SK-N-SH (cell line): ENCODE results near the gene XRCC6.
"Not testable (repeated sequence)": the region's sequence is repeated elsewhere in the genome, so short reads cannot be mapped to it uniquely, and the experiment has no call there.

Source experiments
- ELF1 ChIP-seq: IDR thresholded peaks from 2 replicates; pipeline ENCODE4 v1.4.0; 2012
- POLR2AphosphoS5 ChIP-seq: IDR thresholded peaks from 2 replicates; pipeline ENCODE4 v1.6.1; 2012; ENCODE audit warnings: low read depth, low read length
- TF ChIP-seq, protein P1 (sequence below): fragments of 200-600 bp; sonication (generic); IDR thresholded peaks from 2 replicates; pipeline ENCODE4 v1.6.1; 2017; ENCODE audit warnings: antibody characterized with exemption, mild to moderate bottlenecking, moderate library complexity
- TF ChIP-seq, protein P2 (sequence below): IDR thresholded peaks from 2 replicates; pipeline ENCODE4 v1.4.0; 2012; ENCODE audit warnings: low read depth, borderline replicate concordance

DNA sequence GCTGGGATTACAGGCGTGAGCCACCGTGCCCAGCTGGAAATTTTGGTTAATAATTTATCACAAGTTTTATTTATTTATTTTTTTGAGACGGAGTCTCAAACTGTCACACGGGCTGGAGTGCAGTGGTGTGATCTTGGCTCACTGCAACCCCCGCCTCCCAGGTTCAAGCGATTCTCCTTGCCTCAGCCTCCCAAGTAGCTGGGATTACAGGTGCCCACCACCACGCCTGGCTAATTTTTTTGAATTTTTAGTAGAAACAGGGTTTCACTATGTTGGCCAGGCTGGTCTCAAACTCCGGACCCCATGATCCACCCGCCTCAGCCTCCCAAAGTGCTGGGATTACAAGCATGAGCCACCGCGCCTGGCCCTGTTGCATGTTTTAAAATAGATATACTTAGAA lies 65.8 kb downstream of the XRCC6 start:
- TF ChIP-seq, protein P1, sequence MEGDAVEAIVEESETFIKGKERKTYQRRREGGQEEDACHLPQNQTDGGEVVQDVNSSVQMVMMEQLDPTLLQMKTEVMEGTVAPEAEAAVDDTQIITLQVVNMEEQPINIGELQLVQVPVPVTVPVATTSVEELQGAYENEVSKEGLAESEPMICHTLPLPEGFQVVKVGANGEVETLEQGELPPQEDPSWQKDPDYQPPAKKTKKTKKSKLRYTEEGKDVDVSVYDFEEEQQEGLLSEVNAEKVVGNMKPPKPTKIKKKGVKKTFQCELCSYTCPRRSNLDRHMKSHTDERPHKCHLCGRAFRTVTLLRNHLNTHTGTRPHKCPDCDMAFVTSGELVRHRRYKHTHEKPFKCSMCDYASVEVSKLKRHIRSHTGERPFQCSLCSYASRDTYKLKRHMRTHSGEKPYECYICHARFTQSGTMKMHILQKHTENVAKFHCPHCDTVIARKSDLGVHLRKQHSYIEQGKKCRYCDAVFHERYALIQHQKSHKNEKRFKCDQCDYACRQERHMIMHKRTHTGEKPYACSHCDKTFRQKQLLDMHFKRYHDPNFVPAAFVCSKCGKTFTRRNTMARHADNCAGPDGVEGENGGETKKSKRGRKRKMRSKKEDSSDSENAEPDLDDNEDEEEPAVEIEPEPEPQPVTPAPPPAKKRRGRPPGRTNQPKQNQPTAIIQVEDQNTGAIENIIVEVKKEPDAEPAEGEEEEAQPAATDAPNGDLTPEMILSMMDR = not testable (repeated sequence)
- TF ChIP-seq POLR2AphosphoS5, ELF1: not testable (repeated sequence)
- TF ChIP-seq, protein P2, sequence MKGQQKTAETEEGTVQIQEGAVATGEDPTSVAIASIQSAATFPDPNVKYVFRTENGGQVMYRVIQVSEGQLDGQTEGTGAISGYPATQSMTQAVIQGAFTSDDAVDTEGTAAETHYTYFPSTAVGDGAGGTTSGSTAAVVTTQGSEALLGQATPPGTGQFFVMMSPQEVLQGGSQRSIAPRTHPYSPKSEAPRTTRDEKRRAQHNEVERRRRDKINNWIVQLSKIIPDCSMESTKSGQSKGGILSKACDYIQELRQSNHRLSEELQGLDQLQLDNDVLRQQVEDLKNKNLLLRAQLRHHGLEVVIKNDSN = not testable (repeated sequence)
